GM19025 (cell line): Measurements from ENCODE around the gene LIN37.
"Not testable (repeated sequence)": the region's sequence is repeated elsewhere in the genome, so short reads cannot be mapped to it uniquely, and the experiment has no call there.

Experiments used
- ATAC-seq: cut with Tn5 transposase; IDR thresholded peaks from one replicate; pipeline ENCODE4 v1.9.1; 2021; ENCODE audit warnings: mild to moderate bottlenecking, low read depth, moderate library complexity; ENCODE audit not compliant: unreplicated experiment

LIN37 gene

GRCh38 chr19:35786299-35787160 is 38.2 kb downstream of the LIN37 start:
- ATAC-seq: no peak

- ATAC-seq: no peak
These were observed 38.9 kb downstream of the LIN37 start for GRCh38 chr19:35787227-35787799.

- ATAC-seq: no peak
These were observed 40.0 kb downstream of the LIN37 start for GRCh38 chr19:35788205-35788960.

GRCh38 chr19:35789195-35789977 is 41.0 kb downstream of the LIN37 start:
- no peak for ATAC-seq

GRCh38 chr19:35789978-35790944 is 41.9 kb downstream of the LIN37 start:
- ATAC-seq: no peak

- no peak for ATAC-seq
These were observed 42.8 kb downstream of the LIN37 start for GRCh38 chr19:35790981-35791813.

- ATAC-seq: no peak
These were observed 43.5 kb downstream of the LIN37 start for GRCh38 chr19:35791814-35792279.

GRCh38 chr19:35792312-35792711 is 43.9 kb downstream of the LIN37 start:
- no peak for ATAC-seq

GRCh38 chr19:35792888-35793287 is 44.5 kb downstream of the LIN37 start:
- ATAC-seq: no peak

- ATAC-seq: no peak
These were observed 45.2 kb downstream of the LIN37 start for GRCh38 chr19:35793381-35794165.

- not testable (repeated sequence) for ATAC-seq
These were observed 47.2 kb downstream of the LIN37 start for GRCh38 chr19:35795564-35795963.

- no peak for ATAC-seq
These were observed 48.5 kb downstream of the LIN37 start for GRCh38 chr19:35796645-35797542.

- ATAC-seq: no peak
These were observed 49.3 kb downstream of the LIN37 start for GRCh38 chr19:35797663-35798062.

- no peak for ATAC-seq
These were observed 53.5 kb downstream of the LIN37 start for GRCh38 chr19:35801828-35802227.
